OCI-LY7 (cell line): Measurements from ENCODE around the gene ACADS.

Source experiments
- CTCF ChIP-seq: fragments of 200-600 bp; sonication (generic); conservative IDR thresholded peaks from 2 replicates; pipeline ENCODE4 v1.5.1; 2014; ENCODE audit warnings: mild to moderate bottlenecking, antibody characterized with exemption, low read length, moderate library complexity, mixed read lengths
- EZH2phosphoT487 ChIP-seq: fragments of 200-600 bp; sonication (generic); IDR thresholded peaks from 2 replicates; pipeline ENCODE4 v1.6.1; 2018; ENCODE audit warnings: low read depth, borderline replicate concordance, mild to moderate bottlenecking, mixed run types, antibody characterized with exemption, low read length, moderate library complexity, mixed read lengths

- TF ChIP-seq CTCF (no peak), EZH2phosphoT487 (no peak)
These were observed 826 bp downstream of the ACADS start for GRCh38 chr12:120726510-120726793.
